ENCODE measurements around the gene UCHL3. TPM values are rescaled to one million over a fixed set of nuclear protein-coding genes. Genes with fewer than 3 reads are reported as not detected.

The UCHL3 gene
- total RNA-seq, 1 experiment from 2014 or later: 50.8 TPM

DNA sequence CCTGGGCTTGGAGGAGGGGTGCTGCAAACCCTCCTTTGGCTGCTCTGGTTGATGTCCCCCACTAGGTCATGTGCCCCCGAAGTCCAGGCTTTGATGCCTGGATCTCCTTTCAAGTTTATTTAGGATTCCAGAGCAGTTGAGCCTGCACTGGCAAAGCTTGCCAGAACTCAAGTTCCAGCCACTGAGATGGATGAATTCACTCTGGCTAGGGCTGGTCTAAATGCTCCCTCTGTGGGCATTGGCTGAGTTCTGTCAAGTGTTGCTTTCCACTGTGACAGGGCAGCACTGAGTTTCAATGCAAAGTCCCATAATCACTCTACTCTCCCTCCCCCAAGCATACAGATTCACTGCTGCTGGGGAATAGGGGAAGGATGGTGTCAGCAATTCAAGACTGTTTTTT, 68.7 kb downstream of the UCHL3 start:
- Histone ChIP-seq H3K14ac (ENCODE audit: insufficient read depth, low read length) (no peak overlapping the region), H3K9ac (ENCODE audit: extremely low read depth, insufficient read length, low read length) (no peak overlapping the region), H3K56ac (ENCODE audit: insufficient read length, low read depth, low read length) (no peak overlapping the region), H2BK15ac (ENCODE audit: low read depth, low read length) (no peak overlapping the region), H3K4me1 (ENCODE audit: insufficient read depth, low read length) (no peaks in the 10 kb centered on the region), H3K18ac (ENCODE audit: insufficient read length, low read depth, low read length) (no peak overlapping the region), H3K4ac (ENCODE audit: low read depth, low read length) (no peak overlapping the region), H3T11ph (ENCODE audit: low read length) (no peak overlapping the region), H2AK5ac (ENCODE audit: insufficient read length, low read length) (no peak overlapping the region), H4K91ac (ENCODE audit: insufficient read length, low read depth, low read length) (no peak overlapping the region), H3K79me1 (ENCODE audit: insufficient read depth, low read depth, low read length, poor library complexity, severe bottlenecking) (no peaks in the 10 kb centered on the region), H3K23me2 (ENCODE audit: insufficient read length, low read depth, low read length, poor library complexity, severe bottlenecking) (no peaks in the 10 kb centered on the region), H2AFZ (ENCODE audit: low read length) (no peak overlapping the region), H3K27ac (ENCODE audit: insufficient read length, low read depth, low read length) (no peak overlapping the region), H4K5ac (ENCODE audit: insufficient read length, low read depth, low read length) (no peak overlapping the region), H2BK20ac (ENCODE audit: low read depth, low read length, poor library complexity, severe bottlenecking) (no peak overlapping the region), H3K23ac (ENCODE audit: insufficient read length, low read depth, low read length) (no peak overlapping the region), H3K4me2 (ENCODE audit: insufficient read depth, insufficient read length, low read length) (no peak overlapping the region), H3K27me3 (ENCODE audit: insufficient read depth, low read length) (no peaks in the 10 kb centered on the region), H3K9me3 (ENCODE audit: control insufficient read depth, low read depth, low read length) (no peaks in the 10 kb centered on the region), H3K79me2 (ENCODE audit: insufficient read depth, low read length) (no peaks in the 10 kb centered on the region), H4K20me1 (ENCODE audit: control insufficient read depth, insufficient read depth, insufficient read length) (no peaks in the 10 kb centered on the region), H2BK120ac (ENCODE audit: low read depth, low read length, poor library complexity, severe bottlenecking) (no peak overlapping the region), H2BK5ac (ENCODE audit: insufficient read length, low read length) (no peak overlapping the region), H2BK12ac (ENCODE audit: insufficient read length, low read depth, low read length) (no peak overlapping the region), H4K8ac (replicated peaks; ENCODE audit: insufficient read length, low read depth, low read length) (no peak overlapping the region)
- H3K27ac Mint-ChIP-seq: peak overlapping the region in 1 of 3 experiments; percentile 46; a peak in 1 of 7 replicates
- no peaks in the 10 kb centered on the region for H3K27me3 Mint-ChIP-seq (ENCODE audit: low read depth)
- H3K4me1 Mint-ChIP-seq: no peaks in the 10 kb centered on the region; a peak in 1 of 4 replicates
- WGBS (ENCODE audit: extremely low coverage, insufficient read length, low lambda C conversion rate): no CpG with 5 or more reads among the region's 1 CpG
- TF ChIP-seq CTCF (conservative IDR thresholded peaks at IDR 0.05): no peak
- DNase-seq: no peak
- H3K4me3 Mint-ChIP-seq: no peak overlapping the region
- peaks cover 0 to 2% (median 0%) of the 10 kb centered on the region in 3 experiments; a peak in 1 of 7 replicates for H3K36me3 Mint-ChIP-seq (ENCODE audit: insufficient read depth in 1 of 3, low read depth in 3 of 3)
- H3K9me3 Mint-ChIP-seq: no peaks in the 10 kb centered on the region

Measured in H9 (cell line).